ENCODE results near the gene MAP3K15.

The MAP3K15 gene

GRCh38 chrX:19344661-19345060 is 170.6 kb downstream of the MAP3K15 start:
- DNase-seq (ENCODE audit: low read depth), result no peak

- peak; percentile 92 for DNase-seq (ENCODE audit: low read depth)
These were observed 171.5 kb downstream of the MAP3K15 start, which contains the start of gene PDHA1 for GRCh38 chrX:19343535-19344408. TSS of gene PDHA1 (plus strand) at chrX:19343927. CDS start at chrX:19344038, 111 bp downstream.

GRCh38 chrX:19343085-19343534 is 172.2 kb downstream of the MAP3K15 start:
- DNase-seq (ENCODE audit: low read depth), result no peak

DNA sequence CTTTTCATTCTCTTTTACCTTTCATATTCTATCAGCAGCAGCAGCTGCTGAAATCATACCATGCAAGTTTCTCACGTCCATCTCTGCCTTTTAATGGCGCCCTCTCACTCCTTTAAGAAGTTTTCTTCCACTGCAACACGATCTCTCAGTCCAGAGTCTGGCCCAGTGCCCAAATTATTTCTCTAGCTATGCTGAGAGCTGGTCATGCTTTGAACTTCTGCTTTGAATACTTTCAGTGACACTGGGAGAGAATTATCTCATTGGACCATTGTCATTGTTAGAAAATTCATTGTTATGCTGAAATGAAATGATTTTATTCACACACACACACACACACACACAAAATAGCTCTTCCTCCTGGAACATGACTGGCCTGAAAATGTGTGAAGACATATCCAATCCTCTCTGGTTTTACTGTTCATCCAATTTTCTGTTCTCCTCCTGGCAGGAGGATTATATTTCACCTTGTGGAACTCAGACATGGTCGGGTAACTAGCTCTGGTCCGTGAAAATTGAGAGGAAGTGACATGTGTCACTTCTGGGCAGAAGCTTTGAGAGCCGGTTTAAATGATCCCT is 172.9 kb downstream of the MAP3K15 start:
- DNase-seq (ENCODE audit: low read depth), result peak; percentile 51

GRCh38 chrX:19334945-19335626 is 180.2 kb downstream of the MAP3K15 start:
- DNase-seq (ENCODE audit: low read depth), result peak; percentile 13

- peak; percentile 50 for DNase-seq (ENCODE audit: low read depth)
These were observed 182.3 kb downstream of the MAP3K15 start for GRCh38 chrX:19332983-19333382.

- DNase-seq (ENCODE audit: low read depth), result no peak
These were observed 183.5 kb downstream of the MAP3K15 start for GRCh38 chrX:19331831-19332230.

DNA sequence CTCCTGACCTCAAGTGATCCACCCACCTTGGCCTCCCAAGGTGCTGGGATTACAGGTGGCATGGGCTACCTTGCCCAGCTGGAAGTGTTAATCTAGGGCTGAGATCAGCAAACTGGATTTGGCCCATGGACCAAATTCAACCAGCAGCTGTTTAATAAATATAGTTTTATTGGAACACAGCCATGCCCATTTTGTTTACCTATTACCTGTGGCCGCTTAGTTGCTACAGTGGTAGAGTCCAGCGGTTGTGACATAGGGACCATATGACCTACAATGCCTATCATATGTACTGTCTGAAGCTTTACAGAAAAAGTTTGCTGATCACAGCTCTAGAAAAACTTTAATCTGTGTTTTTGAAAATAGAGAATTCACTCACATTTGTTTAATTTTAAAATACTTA is 188.7 kb downstream of the MAP3K15 start:
- DNase-seq (ENCODE audit: low read depth), result no peak

Measured in EH (cell line).